ENCODE results near the gene SLIT3.

Gene SLIT3

DNA sequence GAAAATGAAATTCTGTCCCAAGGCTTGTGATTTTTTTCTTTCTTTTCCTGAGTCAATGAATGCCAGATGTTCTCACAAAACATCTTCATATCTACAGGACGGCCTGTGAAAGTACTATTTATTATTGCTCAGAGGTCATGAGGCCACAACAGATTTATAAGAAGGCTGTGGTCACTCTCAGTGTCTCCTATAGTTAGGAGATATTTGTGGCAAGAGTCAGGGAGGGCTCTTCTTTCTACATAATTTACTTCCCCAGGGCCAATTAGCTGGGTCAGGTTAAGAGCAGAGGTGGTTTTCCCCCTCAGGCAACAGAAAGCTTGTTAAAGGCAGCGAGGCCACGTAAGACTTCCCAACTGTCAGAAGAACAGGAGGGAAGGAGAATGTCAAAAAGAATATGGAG lies 248.7 kb downstream of the SLIT3 start:
- no peak overlapping the region for H3K4me2 ChIP-seq

DNA sequence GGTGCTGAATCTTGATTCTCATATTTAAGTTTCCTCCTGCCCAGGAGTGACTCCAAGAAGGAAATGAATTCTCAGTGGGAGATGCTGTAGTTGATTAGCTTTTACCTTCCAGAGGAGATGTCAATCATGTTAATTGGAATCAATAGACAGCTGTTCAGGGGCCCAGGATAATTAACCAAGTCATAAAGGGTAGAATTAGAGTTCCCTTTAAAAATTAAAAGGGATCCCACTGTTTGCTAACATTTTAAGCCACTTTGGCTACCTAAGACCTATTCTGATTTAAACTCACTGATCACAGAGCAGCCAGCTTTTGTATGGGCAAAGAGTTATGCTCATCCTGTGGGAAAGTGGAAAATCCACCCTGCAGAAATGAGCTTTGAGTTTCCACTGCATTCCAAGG lies 249.6 kb downstream of the SLIT3 start:
- H2AFZ ChIP-seq (ENCODE audit: low read depth): no peak overlapping the region
- no peaks in the 10 kb centered on the region for H3K36me3 ChIP-seq (ENCODE audit: insufficient read depth)
- no peak overlapping the region for H3K4me2 ChIP-seq
- H3K79me2 ChIP-seq (ENCODE audit: insufficient read depth, low read depth): no peaks in the 10 kb centered on the region
- no peaks in the 10 kb centered on the region for H4K20me1 ChIP-seq (ENCODE audit: insufficient read depth)
- no peak overlapping the region for H3K9ac ChIP-seq
- H3K27me3 ChIP-seq (ENCODE audit: insufficient read depth, low read depth): no peaks in the 10 kb centered on the region
- H3K27ac ChIP-seq: no peak overlapping the region
- no peaks in the 10 kb centered on the region for H3K4me1 ChIP-seq (ENCODE audit: low read depth, poor library complexity, severe bottlenecking)
- no peak overlapping the region for H3K4me3 ChIP-seq (IDR thresholded peaks at IDR 0.05; ENCODE audit: insufficient read depth, low read depth, low read length)
- TF ChIP-seq, protein P1, sequence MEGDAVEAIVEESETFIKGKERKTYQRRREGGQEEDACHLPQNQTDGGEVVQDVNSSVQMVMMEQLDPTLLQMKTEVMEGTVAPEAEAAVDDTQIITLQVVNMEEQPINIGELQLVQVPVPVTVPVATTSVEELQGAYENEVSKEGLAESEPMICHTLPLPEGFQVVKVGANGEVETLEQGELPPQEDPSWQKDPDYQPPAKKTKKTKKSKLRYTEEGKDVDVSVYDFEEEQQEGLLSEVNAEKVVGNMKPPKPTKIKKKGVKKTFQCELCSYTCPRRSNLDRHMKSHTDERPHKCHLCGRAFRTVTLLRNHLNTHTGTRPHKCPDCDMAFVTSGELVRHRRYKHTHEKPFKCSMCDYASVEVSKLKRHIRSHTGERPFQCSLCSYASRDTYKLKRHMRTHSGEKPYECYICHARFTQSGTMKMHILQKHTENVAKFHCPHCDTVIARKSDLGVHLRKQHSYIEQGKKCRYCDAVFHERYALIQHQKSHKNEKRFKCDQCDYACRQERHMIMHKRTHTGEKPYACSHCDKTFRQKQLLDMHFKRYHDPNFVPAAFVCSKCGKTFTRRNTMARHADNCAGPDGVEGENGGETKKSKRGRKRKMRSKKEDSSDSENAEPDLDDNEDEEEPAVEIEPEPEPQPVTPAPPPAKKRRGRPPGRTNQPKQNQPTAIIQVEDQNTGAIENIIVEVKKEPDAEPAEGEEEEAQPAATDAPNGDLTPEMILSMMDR (conservative IDR thresholded peaks at IDR 0.05; ENCODE audit: low read depth, low read length): no peak

More for the DNA sequence above, 248.7 kb downstream of the SLIT3 start:
- Histone ChIP-seq H3K79me2 (ENCODE audit: insufficient read depth, low read depth) (no peaks in the 10 kb centered on the region), H3K4me3 (IDR thresholded peaks at IDR 0.05; ENCODE audit: insufficient read depth, low read depth, low read length) (no peak overlapping the region), H3K4me1 (ENCODE audit: low read depth, poor library complexity, severe bottlenecking) (no peaks in the 10 kb centered on the region), H3K27ac (no peak overlapping the region), H4K20me1 (ENCODE audit: insufficient read depth) (no peaks in the 10 kb centered on the region), H3K9ac (no peak overlapping the region), H3K36me3 (ENCODE audit: insufficient read depth) (no peaks in the 10 kb centered on the region), H3K27me3 (ENCODE audit: insufficient read depth, low read depth) (no peaks in the 10 kb centered on the region), H2AFZ (ENCODE audit: low read depth) (no peak overlapping the region)
- TF ChIP-seq, protein P1 (conservative IDR thresholded peaks at IDR 0.05; ENCODE audit: low read depth, low read length): no peak

DNA sequence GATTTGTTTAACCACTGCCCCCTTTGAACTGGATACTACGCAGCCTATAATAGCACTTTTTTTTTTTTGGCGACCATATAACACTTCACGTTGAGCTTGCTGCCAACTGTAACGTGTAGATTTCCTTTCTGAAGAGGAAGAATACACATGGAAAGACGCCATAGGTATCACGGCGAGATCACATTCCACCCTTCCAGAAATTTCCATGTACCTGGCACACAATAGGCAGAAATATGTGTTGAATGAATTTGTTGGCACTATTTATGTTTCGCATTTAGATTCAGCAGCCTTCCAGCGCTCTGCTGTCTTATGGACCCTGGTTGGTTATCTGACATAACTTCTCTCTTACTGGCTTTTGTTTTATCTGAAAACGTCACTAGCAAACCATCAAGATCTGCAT lies 250.3 kb downstream of the SLIT3 start:
- TF ChIP-seq, protein P1 (conservative IDR thresholded peaks at IDR 0.05; ENCODE audit: low read depth, low read length): no peak
- no peaks in the 10 kb centered on the region for H3K36me3 ChIP-seq (ENCODE audit: insufficient read depth)
- H3K9ac ChIP-seq: no peak overlapping the region
- no peak overlapping the region for H2AFZ ChIP-seq (ENCODE audit: low read depth)
- H3K4me3 ChIP-seq (IDR thresholded peaks at IDR 0.05; ENCODE audit: insufficient read depth, low read depth, low read length): no peak overlapping the region
- no peaks in the 10 kb centered on the region for H3K4me1 ChIP-seq (ENCODE audit: low read depth, poor library complexity, severe bottlenecking)
- H4K20me1 ChIP-seq (ENCODE audit: insufficient read depth): no peaks in the 10 kb centered on the region
- H3K27me3 ChIP-seq (ENCODE audit: insufficient read depth, low read depth): no peaks in the 10 kb centered on the region
- H3K27ac ChIP-seq: no peak overlapping the region
- no peak overlapping the region for H3K4me2 ChIP-seq
- H3K79me2 ChIP-seq (ENCODE audit: insufficient read depth, low read depth): no peaks in the 10 kb centered on the region

DNA sequence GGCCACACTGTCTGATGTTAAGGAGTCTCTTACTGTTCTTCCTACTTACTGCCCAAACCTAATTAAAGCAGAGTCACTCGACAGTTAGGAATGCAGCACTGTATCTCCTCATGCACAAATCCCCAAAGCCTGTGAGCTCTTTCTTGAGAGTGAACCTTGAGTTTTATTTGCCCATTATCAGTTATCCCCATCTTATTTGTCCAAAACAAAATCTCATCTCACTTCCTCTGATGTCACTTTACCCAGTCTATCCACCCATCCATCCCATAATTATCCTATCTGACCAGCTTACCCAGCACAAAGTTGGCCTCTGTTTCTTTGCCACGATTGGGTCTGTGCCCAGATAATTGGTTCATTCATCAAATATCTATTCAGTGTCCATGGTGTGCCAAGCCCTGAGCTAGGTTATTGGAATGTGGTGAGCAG lies 250.8 kb downstream of the SLIT3 start:
- no peak overlapping the region for H2AFZ ChIP-seq (ENCODE audit: low read depth)
- H4K20me1 ChIP-seq (ENCODE audit: insufficient read depth): no peaks in the 10 kb centered on the region
- no peak overlapping the region for H3K4me2 ChIP-seq
- no peaks in the 10 kb centered on the region for H3K27me3 ChIP-seq (ENCODE audit: insufficient read depth, low read depth)
- H3K27ac ChIP-seq: no peak overlapping the region
- H3K4me3 ChIP-seq (IDR thresholded peaks at IDR 0.05; ENCODE audit: insufficient read depth, low read depth, low read length): no peak overlapping the region
- no peaks in the 10 kb centered on the region for H3K4me1 ChIP-seq (ENCODE audit: low read depth, poor library complexity, severe bottlenecking)
- TF ChIP-seq, protein P1 (conservative IDR thresholded peaks at IDR 0.05; ENCODE audit: low read depth, low read length): no peak
- no peaks in the 10 kb centered on the region for H3K36me3 ChIP-seq (ENCODE audit: insufficient read depth)
- H3K79me2 ChIP-seq (ENCODE audit: insufficient read depth, low read depth): no peaks in the 10 kb centered on the region
- no peak overlapping the region for H3K9ac ChIP-seq
